ENCODE data around the gene KIF26B. TPM values are rescaled to one million over a fixed set of nuclear protein-coding genes. Genes with fewer than 3 reads are reported as not detected.
A peak's percentile ranks its signal among the peaks of the same experiment; 100 is the strongest.
"Not testable (repeated sequence)": the region's sequence is repeated elsewhere in the genome, so short reads cannot be mapped to it uniquely, and the experiment has no call there.

The KIF26B gene
- total and polyA plus RNA-seq, 2 experiments from 2014 or later: 0.03 to 0.76 TPM

- Histone ChIP-seq H4K20me1 (replicated peaks; ENCODE audit: insufficient read depth) (no peaks in the 10 kb centered on the region), H3K4me2 (no peak overlapping the region), H3K36me3 (ENCODE audit: insufficient read depth) (no peaks in the 10 kb centered on the region), H2AFZ (no peak overlapping the region), H3K27ac (ENCODE audit: low read depth) (no peak overlapping the region), H3K4me3 (no peak overlapping the region), H3K9me2 (ENCODE audit: insufficient read depth) (no peaks in the 10 kb centered on the region), H3F3A (replicated peaks; ENCODE audit: low read depth) (no peaks in the 10 kb centered on the region), H3K27me3 (ENCODE audit: insufficient read depth) (no peaks in the 10 kb centered on the region), H3K4me1 (ENCODE audit: insufficient read depth) (peaks cover 5% of the 10 kb centered on the region; the same call in 1 of the 2 replicates), H3K79me2 (replicated peaks; ENCODE audit: insufficient read depth) (no peaks in the 10 kb centered on the region)
- no peak for TF ChIP-seq ZNF114 (CRISPR knock-in tag; IDR thresholded peaks at IDR 0.05)
- TF ChIP-seq, protein P1, sequence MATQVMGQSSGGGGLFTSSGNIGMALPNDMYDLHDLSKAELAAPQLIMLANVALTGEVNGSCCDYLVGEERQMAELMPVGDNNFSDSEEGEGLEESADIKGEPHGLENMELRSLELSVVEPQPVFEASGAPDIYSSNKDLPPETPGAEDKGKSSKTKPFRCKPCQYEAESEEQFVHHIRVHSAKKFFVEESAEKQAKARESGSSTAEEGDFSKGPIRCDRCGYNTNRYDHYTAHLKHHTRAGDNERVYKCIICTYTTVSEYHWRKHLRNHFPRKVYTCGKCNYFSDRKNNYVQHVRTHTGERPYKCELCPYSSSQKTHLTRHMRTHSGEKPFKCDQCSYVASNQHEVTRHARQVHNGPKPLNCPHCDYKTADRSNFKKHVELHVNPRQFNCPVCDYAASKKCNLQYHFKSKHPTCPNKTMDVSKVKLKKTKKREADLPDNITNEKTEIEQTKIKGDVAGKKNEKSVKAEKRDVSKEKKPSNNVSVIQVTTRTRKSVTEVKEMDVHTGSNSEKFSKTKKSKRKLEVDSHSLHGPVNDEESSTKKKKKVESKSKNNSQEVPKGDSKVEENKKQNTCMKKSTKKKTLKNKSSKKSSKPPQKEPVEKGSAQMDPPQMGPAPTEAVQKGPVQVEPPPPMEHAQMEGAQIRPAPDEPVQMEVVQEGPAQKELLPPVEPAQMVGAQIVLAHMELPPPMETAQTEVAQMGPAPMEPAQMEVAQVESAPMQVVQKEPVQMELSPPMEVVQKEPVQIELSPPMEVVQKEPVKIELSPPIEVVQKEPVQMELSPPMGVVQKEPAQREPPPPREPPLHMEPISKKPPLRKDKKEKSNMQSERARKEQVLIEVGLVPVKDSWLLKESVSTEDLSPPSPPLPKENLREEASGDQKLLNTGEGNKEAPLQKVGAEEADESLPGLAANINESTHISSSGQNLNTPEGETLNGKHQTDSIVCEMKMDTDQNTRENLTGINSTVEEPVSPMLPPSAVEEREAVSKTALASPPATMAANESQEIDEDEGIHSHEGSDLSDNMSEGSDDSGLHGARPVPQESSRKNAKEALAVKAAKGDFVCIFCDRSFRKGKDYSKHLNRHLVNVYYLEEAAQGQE (IDR thresholded peaks at IDR 0.05; ENCODE audit: unreplicated experiment): no peak
- TF ChIP-seq JUNB (IDR thresholded peaks at IDR 0.05; ENCODE audit: unreplicated experiment): no peak
- no peak for TF ChIP-seq EZH2 (IDR thresholded peaks at IDR 0.05; ENCODE audit: low read depth, unreplicated experiment)
- TF ChIP-seq POLR2AphosphoS5 (IDR thresholded peaks at IDR 0.05; ENCODE audit: low read depth): no peak
- no peak for TF ChIP-seq NANOG (IDR thresholded peaks at IDR 0.05; ENCODE audit: borderline replicate concordance)
- no peak for TF ChIP-seq EZH2phosphoT487 (IDR thresholded peaks at IDR 0.05; ENCODE audit: unreplicated experiment)
- no peak for TF ChIP-seq ZNF331 (CRISPR knock-in tag; IDR thresholded peaks at IDR 0.05; ENCODE audit: low read depth)
- TF ChIP-seq, protein P2, sequence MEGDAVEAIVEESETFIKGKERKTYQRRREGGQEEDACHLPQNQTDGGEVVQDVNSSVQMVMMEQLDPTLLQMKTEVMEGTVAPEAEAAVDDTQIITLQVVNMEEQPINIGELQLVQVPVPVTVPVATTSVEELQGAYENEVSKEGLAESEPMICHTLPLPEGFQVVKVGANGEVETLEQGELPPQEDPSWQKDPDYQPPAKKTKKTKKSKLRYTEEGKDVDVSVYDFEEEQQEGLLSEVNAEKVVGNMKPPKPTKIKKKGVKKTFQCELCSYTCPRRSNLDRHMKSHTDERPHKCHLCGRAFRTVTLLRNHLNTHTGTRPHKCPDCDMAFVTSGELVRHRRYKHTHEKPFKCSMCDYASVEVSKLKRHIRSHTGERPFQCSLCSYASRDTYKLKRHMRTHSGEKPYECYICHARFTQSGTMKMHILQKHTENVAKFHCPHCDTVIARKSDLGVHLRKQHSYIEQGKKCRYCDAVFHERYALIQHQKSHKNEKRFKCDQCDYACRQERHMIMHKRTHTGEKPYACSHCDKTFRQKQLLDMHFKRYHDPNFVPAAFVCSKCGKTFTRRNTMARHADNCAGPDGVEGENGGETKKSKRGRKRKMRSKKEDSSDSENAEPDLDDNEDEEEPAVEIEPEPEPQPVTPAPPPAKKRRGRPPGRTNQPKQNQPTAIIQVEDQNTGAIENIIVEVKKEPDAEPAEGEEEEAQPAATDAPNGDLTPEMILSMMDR (conservative IDR thresholded peaks at IDR 0.05; ENCODE audit: low read depth in 2 of 2): no peak
- TF ChIP-seq STAT1 (IDR thresholded peaks at IDR 0.05; ENCODE audit: unreplicated experiment): no peak
- TF ChIP-seq ETS1 (IDR thresholded peaks at IDR 0.05): no peak
- ATAC-seq (no peak), DNase-seq (ENCODE audit: low spot score) (no peak)
- no peak overlapping the region for H3K4me3 Mint-ChIP-seq
- peaks cover 10% of the 10 kb centered on the region for H3K27me3 Mint-ChIP-seq (ENCODE audit: insufficient read depth, low read depth, poor library complexity)
- no peaks in the 10 kb centered on the region; the same call in 2 of the 3 replicates for H3K9me3 Mint-ChIP-seq
- peaks cover 20% of the 10 kb centered on the region for H3K4me1 Mint-ChIP-seq
- no peak overlapping the region for H3K27ac Mint-ChIP-seq
- no peaks in the 10 kb centered on the region for H3K36me3 Mint-ChIP-seq (ENCODE audit: low read depth)
These were observed 25.2 kb upstream of the KIF26B start for GRCh38 chr1:245129319-245130240.

- not testable (repeated sequence) for H4K20me1 ChIP-seq (replicated peaks; ENCODE audit: insufficient read depth); H3K27ac ChIP-seq (ENCODE audit: low read depth); H3K4me2 ChIP-seq; H3K27ac Mint-ChIP-seq; H3K36me3 Mint-ChIP-seq (ENCODE audit: low read depth); H3F3A ChIP-seq (replicated peaks; ENCODE audit: low read depth); H3K4me3 Mint-ChIP-seq; H3K4me1 ChIP-seq (ENCODE audit: insufficient read depth); DNase-seq (ENCODE audit: low spot score); H3K79me2 ChIP-seq (replicated peaks; ENCODE audit: insufficient read depth); H3K27me3 ChIP-seq (ENCODE audit: insufficient read depth); H3K36me3 ChIP-seq (ENCODE audit: insufficient read depth); H2AFZ ChIP-seq; H3K9me2 ChIP-seq (ENCODE audit: insufficient read depth); H3K4me3 ChIP-seq; H3K9me3 Mint-ChIP-seq; H3K27me3 Mint-ChIP-seq (ENCODE audit: insufficient read depth, low read depth, poor library complexity)
- peaks cover 11% of the 10 kb centered on the region; the same call in 2 of the 3 replicates for H3K4me1 Mint-ChIP-seq
- peak; percentile 46; the same call in 2 of the 3 replicates for ATAC-seq
These were observed 24.3 kb upstream of the KIF26B start for GRCh38 chr1:245130281-245131025.
